GM18520 (cell line): ENCODE data around the gene OR10G7.

Experiments
- ATAC-seq: cut with Tn5 transposase; IDR thresholded peaks from one replicate; pipeline ENCODE4 v1.9.1; 2021; ENCODE audit not compliant: unreplicated experiment

Gene OR10G7

GRCh38 chr11:124041254-124041653 is at the start of gene OR10G7:
TSS of gene OR10G7 (minus strand) at chr11:124041325. CDS start at chr11:124039001, 2,324 bp downstream.
- ATAC-seq, result no peak

- ATAC-seq, result no peak
Observed at GRCh38 chr11:124085997-124086846, 45.1 kb upstream of the OR10G7 start.

GRCh38 chr11:124085583-124085982 is 44.5 kb upstream of the OR10G7 start:
- no peak for ATAC-seq

- ATAC-seq, result no peak
Observed at GRCh38 chr11:124082371-124082770, 41.2 kb upstream of the OR10G7 start.

GRCh38 chr11:124081483-124081882 is 40.4 kb upstream of the OR10G7 start:
- no peak for ATAC-seq

GRCh38 chr11:124080327-124081001 is 39.3 kb upstream of the OR10G7 start:
- no peak for ATAC-seq

GRCh38 chr11:124079631-124080326 is 38.7 kb upstream of the OR10G7 start:
- ATAC-seq, result no peak

- no peak for ATAC-seq
Observed at GRCh38 chr11:124078591-124078990, 37.5 kb upstream of the OR10G7 start.

- ATAC-seq, result no peak
Observed at GRCh38 chr11:124077266-124077665, 36.1 kb upstream of the OR10G7 start.

- peak; percentile 48 for ATAC-seq
Observed at GRCh38 chr11:124075841-124076651, 34.9 kb upstream of the OR10G7 start.

GRCh38 chr11:124075492-124075840 is 34.3 kb upstream of the OR10G7 start:
- ATAC-seq, result no peak

GRCh38 chr11:124074554-124074953 is 33.4 kb upstream of the OR10G7 start:
- ATAC-seq, result no peak

- ATAC-seq, result no peak
Observed at GRCh38 chr11:124072147-124072546, 31.0 kb upstream of the OR10G7 start.

GRCh38 chr11:124071623-124071948 is 30.5 kb upstream of the OR10G7 start:
- ATAC-seq, result no peak

- ATAC-seq, result peak; percentile 79
Observed at GRCh38 chr11:124070915-124071622, 29.9 kb upstream of the OR10G7 start.

GRCh38 chr11:124069429-124070401 is 28.6 kb upstream of the OR10G7 start:
- peak; percentile 53 for ATAC-seq

GRCh38 chr11:124068601-124069110 is 27.5 kb upstream of the OR10G7 start:
- no peak for ATAC-seq

GRCh38 chr11:124052966-124053365 is 11.8 kb upstream of the OR10G7 start:
- no peak for ATAC-seq

GRCh38 chr11:124050748-124051147 is 9.6 kb upstream of the OR10G7 start:
- no peak for ATAC-seq
